Body of pancreas (tissue), 4 donors: ENCODE results near the gene CFAP61. TPM values are rescaled to one million over a fixed set of nuclear protein-coding genes. Genes with fewer than 3 reads are reported as not detected.
"Not testable (repeated sequence)": the region's sequence is repeated elsewhere in the genome, so short reads cannot be mapped to it uniquely, and the experiment has no call there.

Source experiments
- ATAC-seq: fragments of 150-250 bp; one replicate; pipeline ENCODE4 v1.9.1; 2016
- DNase-seq, 4 donors: peaks; one replicate each; pipeline ENCODE4 v3.0.0-alpha.2; 2019
- H3K27ac ChIP-seq, 4 donors: fragments of 200-600 bp; sonication (generic); 1 replicate in 3 of 4; 2 replicates in 1 of 4; pipeline versions ENCODE4 v1.5.1 to v1.6.1; 2016 to 2019; ENCODE audit warnings: mild to moderate bottlenecking in 1 of 4, mixed read lengths in 1 of 4, moderate library complexity in 1 of 4
- H3K27me3 ChIP-seq, 2 donors: fragments of 200-600 bp; sonication (generic); one replicate each; pipeline ENCODE4 v1.6.0; 2016; ENCODE audit warnings: mild to moderate bottlenecking in 1 of 2
- H3K36me3 ChIP-seq, 2 donors: fragments of 200-600 bp; sonication (generic); replicated peaks in 1 of 2; 2 replicates each; pipeline ENCODE4 v1.5.1; 2016; ENCODE audit warnings: low read depth in 2 of 2; ENCODE audit not compliant: insufficient read depth in 1 of 2
- H3K4me1 ChIP-seq: fragments of 200-600 bp; sonication (generic); one replicate; pipeline ENCODE4 v1.6.0; 2016
- H3K4me3 ChIP-seq, 2 donors: fragments of 200-600 bp; sonication (generic); 1 replicate in 1 of 2; 2 replicates in 1 of 2; pipeline ENCODE4 v1.5.1; 2016 to 2019
- H3K9me3 ChIP-seq, 3 donors: fragments of 200-600 bp; sonication (generic); 1 replicate in 2 of 3; 2 replicates in 1 of 3; pipeline ENCODE4 v1.5.1; 2016
- CTCF ChIP-seq, 7 experiments: fragments of 450-650 bp in 4 of 7; fragments of 200-600 bp in 3 of 7; sonication (generic) in 3 of 7; IDR thresholded peaks; one replicate each; pipeline ENCODE4 v1.5.1; 2016 to 2019; ENCODE audit warnings: antibody characterized with exemption in 7 of 7
- POLR2A ChIP-seq, 3 donors: fragments of 450-650 bp; IDR thresholded peaks; one replicate each; pipeline ENCODE4 v1.6.1; 2016; ENCODE audit warnings: antibody characterized with exemption in 3 of 3, mild to moderate bottlenecking in 2 of 3
- WGBS, 2 donors: methylation state at CpG; one replicate each; pipeline ENCODE4 v1.1.5; 2017; 5-methylcytosine and 5-hydroxymethylcytosine counted together
- intact Hi-C: fragments of 100-400 bp; cut with DNase I; formaldehyde crosslinking; loops from one replicate; pipeline ENCODE4 v1.15.1; 2023
- total RNA-seq, 2 donors: library from RNA; depleted of rRNA; stranded (reverse); fragments of >200 nt; gene quantifications; one replicate each; pipeline ENCODE4 v1.1.0, GENCODE V29; 2016

The CFAP61 gene
- total RNA-seq, 2 donors from 2014 or later = 0.52 TPM; not detected in 1

- no peak overlapping the region for H3K4me3 ChIP-seq
- TF ChIP-seq POLR2A (IDR thresholded peaks at IDR 0.05) = no peak
- ATAC-seq (no peak), DNase-seq (no peak)
- no peaks in the 10 kb centered on the region for H3K4me1 ChIP-seq
- no peak overlapping the region for H3K27ac ChIP-seq
- no peaks in the 10 kb centered on the region for H3K9me3 ChIP-seq
- intact Hi-C loops = no loop called here
- no peaks in the 10 kb centered on the region for H3K27me3 ChIP-seq
- H3K36me3 ChIP-seq = no peaks in the 10 kb centered on the region
Measured at GRCh38 chr20:20100881-20101280, 48.5 kb downstream of the CFAP61 start.

- intact Hi-C loops = no loop called here
- no peak for ATAC-seq
- no peaks in the 10 kb centered on the region for H3K27me3 ChIP-seq
- no peak overlapping the region for H3K27ac ChIP-seq
- H3K9me3 ChIP-seq = no peaks in the 10 kb centered on the region
- DNase-seq = no peak
- no peak overlapping the region for H3K4me3 ChIP-seq
- no peaks in the 10 kb centered on the region for H3K4me1 ChIP-seq
- H3K36me3 ChIP-seq = no peaks in the 10 kb centered on the region
- TF ChIP-seq POLR2A (IDR thresholded peaks at IDR 0.05) = no peak
- TF ChIP-seq CTCF (IDR thresholded peaks at IDR 0.05) = no peak
Measured at GRCh38 chr20:20102163-20102562, 49.8 kb downstream of the CFAP61 start.

GRCh38 chr20:20102716-20103258 lies 50.5 kb downstream of the CFAP61 start:
- DNase-seq = no peak
- Histone ChIP-seq H3K27me3 (no peaks in the 10 kb centered on the region), H3K36me3 (no peaks in the 10 kb centered on the region), H3K4me3 (no peak overlapping the region), H3K9me3 (no peaks in the 10 kb centered on the region), H3K27ac (no peak overlapping the region), H3K4me1 (no peaks in the 10 kb centered on the region)
- TF ChIP-seq CTCF (IDR thresholded peaks at IDR 0.05) (no peak), POLR2A (IDR thresholded peaks at IDR 0.05) (no peak)
- ATAC-seq = no peak
- intact Hi-C loops = no loop called here

GRCh38 chr20:20103486-20103885 lies 51.2 kb downstream of the CFAP61 start:
- DNase-seq = no peak
- TF ChIP-seq CTCF (IDR thresholded peaks at IDR 0.05) (no peak), POLR2A (IDR thresholded peaks at IDR 0.05) (no peak)
- intact Hi-C loops = no loop called here
- no peaks in the 10 kb centered on the region for H3K9me3 ChIP-seq
- no peak for ATAC-seq
- no peak overlapping the region for H3K4me3 ChIP-seq
- no peaks in the 10 kb centered on the region for H3K4me1 ChIP-seq
- no peaks in the 10 kb centered on the region for H3K27me3 ChIP-seq
- H3K27ac ChIP-seq = no peak overlapping the region
- H3K36me3 ChIP-seq = no peaks in the 10 kb centered on the region
- WGBS, 2 donors = 90 to 96% methylated on average over 2 of the region's 2 CpGs

- whole genome bisulfite sequencing, 2 donors = 61 to 67% methylated on average over 1 of the region's 1 CpG
- H3K9me3 ChIP-seq, intact Hi-C loops, DNase-seq, H3K27me3 ChIP-seq, H3K4me3 ChIP-seq, ATAC-seq, H3K36me3 ChIP-seq, H3K27ac ChIP-seq, H3K4me1 ChIP-seq: not testable (repeated sequence)
Measured at GRCh38 chr20:20123187-20123586, 70.9 kb downstream of the CFAP61 start.

GRCh38 chr20:20130399-20130798 lies 78.1 kb downstream of the CFAP61 start:
- intact Hi-C loops = no loop called here
- no peaks in the 10 kb centered on the region for H3K9me3 ChIP-seq
- ATAC-seq = no peak
- H3K27ac ChIP-seq = no peak overlapping the region
- no peaks in the 10 kb centered on the region for H3K27me3 ChIP-seq
- no peak for DNase-seq
- H3K4me1 ChIP-seq = no peaks in the 10 kb centered on the region
- TF ChIP-seq CTCF (IDR thresholded peaks at IDR 0.05) (peak in 1 of 7 experiments; percentile 8), POLR2A (IDR thresholded peaks at IDR 0.05) (no peak)
- H3K4me3 ChIP-seq = no peak overlapping the region
- H3K36me3 ChIP-seq = no peaks in the 10 kb centered on the region
